Measurements from ENCODE around the gene TMEFF1.

GRCh38 chr9:100578610-100579009, 105.7 kb downstream of the TMEFF1 start:
- TF ChIP-seq CTCF (IDR thresholded peaks at IDR 0.05 in 2 of 3, conservative IDR thresholded peaks at IDR 0.05 in 1 of 3; ENCODE audit: control insufficient read depth in 2 of 3, extremely low read depth in 1 of 3, insufficient read depth in 1 of 3, low read depth in 3 of 3, low read length in 3 of 3), result no peak
- no peak for TF ChIP-seq ATF2 (IDR thresholded peaks at IDR 0.05; ENCODE audit: low read length)
- TF ChIP-seq EP300 (IDR thresholded peaks at IDR 0.05; ENCODE audit: borderline replicate concordance in 1 of 2, control insufficient read depth in 1 of 2, low read depth in 2 of 2, low read length in 2 of 2), result no peak
- TF ChIP-seq EZH2 (IDR thresholded peaks at IDR 0.05; ENCODE audit: borderline replicate concordance, control insufficient read depth, low read depth, low read length), result no peak
- no peak for TF ChIP-seq ASH2L (IDR thresholded peaks at IDR 0.05; ENCODE audit: borderline replicate concordance, low read depth)
- TF ChIP-seq KAT2A (conservative IDR thresholded peaks at IDR 0.05; ENCODE audit: control insufficient read depth, low read depth, low read length), result no peak
- TF ChIP-seq CEBPB (IDR thresholded peaks at IDR 0.05; ENCODE audit: borderline replicate concordance in 1 of 2, low read depth in 2 of 2, low read length in 2 of 2), result no peak
- TF ChIP-seq ZNF687 (IDR thresholded peaks at IDR 0.05), result no peak

Data from GM12878 (cell line).